Adrenal gland (tissue), 12 donors: Measurements from ENCODE around the gene PLD5. TPM values are rescaled to one million over a fixed set of nuclear protein-coding genes. Genes with fewer than 3 reads are reported as not detected.
A peak's percentile ranks its signal among the peaks of the same experiment; 100 is the strongest.

Source experiments
- DNase-seq, 7 donors: peaks; one replicate each; pipeline ENCODE4 v3.0.0-alpha.2; 2019 to 2020
- H3K27ac ChIP-seq, 5 donors: fragments of 200-600 bp; sonication (generic) in 4 of 5; 1 replicate in 3 of 5; 2 replicates in 2 of 5; pipeline versions ENCODE4 v1.5.1 to v1.8.0; 2016 to 2020; ENCODE audit warnings: mild to moderate bottlenecking in 1 of 5
- H3K27me3 ChIP-seq: fragments of 200-600 bp; 2 replicates; pipeline ENCODE4 v1.8.0; 2021
- H3K36me3 ChIP-seq, 2 donors: fragments of 200-600 bp; replicated peaks in 1 of 2; 1 replicate in 1 of 2; 2 replicates in 1 of 2; pipeline versions ENCODE4 v1.5.1 to v1.8.0; 2018 to 2022
- H3K4me1 ChIP-seq, 2 donors: fragments of 200-600 bp; replicated peaks in 1 of 2; 1 replicate in 1 of 2; 2 replicates in 1 of 2; pipeline versions ENCODE4 v1.5.1 to v1.8.0; 2018 to 2021
- H3K4me3 ChIP-seq, 4 donors: fragments of 200-600 bp; sonication (generic) in 3 of 4; one replicate each; pipeline ENCODE4 v1.5.1; 2016 to 2018
- H3K9me3 ChIP-seq, 3 donors: fragments of 200-600 bp; sonication (generic) in 1 of 3; replicated peaks in 1 of 3; 1 replicate in 2 of 3; 2 replicates in 1 of 3; pipeline versions ENCODE4 v1.5.1 to v1.8.0; 2016 to 2021
- POLR2A ChIP-seq, 2 donors: fragments of 450-650 bp; IDR thresholded peaks; one replicate each; pipeline ENCODE4 v1.6.1; 2017; ENCODE audit warnings: antibody characterized with exemption in 2 of 2, mild to moderate bottlenecking in 2 of 2, moderate library complexity in 1 of 2
- WGBS, 4 donors: extraction: QIAGEN DNeasy Blood & Tissue Kit in 2 of 4; methylation state at CpG; one replicate each; pipeline versions ENCODE4 v1.1.5 to v1.1.7; 2013 to 2017; 5-methylcytosine and 5-hydroxymethylcytosine counted together
- intact Hi-C, 2 donors: fragments of 100-400 bp; cut with DNase I; formaldehyde crosslinking; loops; one replicate each; pipeline versions ENCODE4 v1.14.1 to v1.15.0; 2022 to 2023
- polyA plus RNA-seq, 3 donors: library from polyadenylated mRNA; stranded (reverse); fragments of 200-250 nt in 2 of 3; fragments of 350-450 nt in 1 of 3; fragmentation: Illumina TruSeq in 1 of 3; extraction: RNeasy Lipid Tissue Mini Kit (QIAGEN cat#74804) in 1 of 3; gene quantifications; one replicate each; pipeline ENCODE4 v1.2.3, GENCODE V29; 2013 to 2014
- total RNA-seq, 9 donors: library from RNA; depleted of rRNA in 4 of 9; stranded (reverse); fragments of >200 nt in 4 of 9; fragments of 120-200 nt in 1 of 9; fragmentation: NEBNext Ultra II Directional in 1 of 9; extraction: Animal tissue kit (Norgen Biotek cat#: 25700) in 1 of 9; gene quantifications; one replicate each; pipeline versions ENCODE4 v1.1.0 to v1.2.4, GENCODE V29; 2013 to 2023
- TF ChIP-seq, protein P1 (sequence below), 6 experiments: fragments of 450-650 bp in 4 of 6; fragments of 200-600 bp in 2 of 6; sonication (generic) in 1 of 6; IDR thresholded peaks; 1 replicate in 5 of 6; 2 replicates in 1 of 6; pipeline versions ENCODE4 v1.5.1 to v1.8.0; 2016 to 2021; ENCODE audit warnings: antibody characterized with exemption in 6 of 6, mild to moderate bottlenecking in 2 of 6, moderate library complexity in 1 of 6
- donor health status: healthy with polysubstance abuse.
- donor health status: Bipolar disorder and iron deficiency.
- donor health status: DM: yes; HTN: yes; CAD: no.
- donor health status: DM: no; HTN: no; CAD: no.
- donor health status: DM: no; HTN: no; CAD: no.
- donor health status: DM: yes; HTN: yes; CAD: no.

PLD5 gene
- total and polyA plus RNA-seq, 12 donors = 0.24 to 9.6 (median 2.5) TPM

DNA sequence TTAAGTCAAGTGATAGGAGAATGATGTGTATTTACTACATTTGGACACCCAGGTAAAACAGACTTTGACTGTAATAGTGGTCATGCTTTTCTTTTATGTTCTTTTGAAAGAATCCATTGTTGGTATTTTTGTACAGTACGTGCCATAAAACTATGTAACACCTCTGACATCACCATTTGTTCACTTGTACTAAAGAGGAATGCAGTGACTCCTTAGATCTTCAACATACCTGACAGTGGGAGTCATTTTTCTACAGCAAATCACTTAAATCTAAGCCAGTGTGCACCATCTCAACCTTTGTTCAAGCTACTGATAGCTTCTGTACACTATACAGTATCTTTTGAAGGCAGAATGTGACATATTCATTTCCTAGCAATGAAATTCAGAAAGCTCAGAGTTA lies 6.3 kb upstream of the PLD5 start:
- 63 to 87% (median 82%) methylated on average over 1 of the region's 1 CpG for WGBS, 4 donors
- no peak for TF ChIP-seq POLR2A (IDR thresholded peaks at IDR 0.05)
- TF ChIP-seq, protein P1, sequence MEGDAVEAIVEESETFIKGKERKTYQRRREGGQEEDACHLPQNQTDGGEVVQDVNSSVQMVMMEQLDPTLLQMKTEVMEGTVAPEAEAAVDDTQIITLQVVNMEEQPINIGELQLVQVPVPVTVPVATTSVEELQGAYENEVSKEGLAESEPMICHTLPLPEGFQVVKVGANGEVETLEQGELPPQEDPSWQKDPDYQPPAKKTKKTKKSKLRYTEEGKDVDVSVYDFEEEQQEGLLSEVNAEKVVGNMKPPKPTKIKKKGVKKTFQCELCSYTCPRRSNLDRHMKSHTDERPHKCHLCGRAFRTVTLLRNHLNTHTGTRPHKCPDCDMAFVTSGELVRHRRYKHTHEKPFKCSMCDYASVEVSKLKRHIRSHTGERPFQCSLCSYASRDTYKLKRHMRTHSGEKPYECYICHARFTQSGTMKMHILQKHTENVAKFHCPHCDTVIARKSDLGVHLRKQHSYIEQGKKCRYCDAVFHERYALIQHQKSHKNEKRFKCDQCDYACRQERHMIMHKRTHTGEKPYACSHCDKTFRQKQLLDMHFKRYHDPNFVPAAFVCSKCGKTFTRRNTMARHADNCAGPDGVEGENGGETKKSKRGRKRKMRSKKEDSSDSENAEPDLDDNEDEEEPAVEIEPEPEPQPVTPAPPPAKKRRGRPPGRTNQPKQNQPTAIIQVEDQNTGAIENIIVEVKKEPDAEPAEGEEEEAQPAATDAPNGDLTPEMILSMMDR (IDR thresholded peaks at IDR 0.05) = no peak
- no peaks in the 10 kb centered on the region for H3K9me3 ChIP-seq
- H3K27me3 ChIP-seq = peaks cover 16% of the 10 kb centered on the region
- intact Hi-C loops = no loop called here
- no peak for DNase-seq
- H3K4me3 ChIP-seq = no peak overlapping the region
- no peak overlapping the region for H3K27ac ChIP-seq
- H3K36me3 ChIP-seq = no peaks in the 10 kb centered on the region
- H3K4me1 ChIP-seq = no peaks in the 10 kb centered on the region

DNA sequence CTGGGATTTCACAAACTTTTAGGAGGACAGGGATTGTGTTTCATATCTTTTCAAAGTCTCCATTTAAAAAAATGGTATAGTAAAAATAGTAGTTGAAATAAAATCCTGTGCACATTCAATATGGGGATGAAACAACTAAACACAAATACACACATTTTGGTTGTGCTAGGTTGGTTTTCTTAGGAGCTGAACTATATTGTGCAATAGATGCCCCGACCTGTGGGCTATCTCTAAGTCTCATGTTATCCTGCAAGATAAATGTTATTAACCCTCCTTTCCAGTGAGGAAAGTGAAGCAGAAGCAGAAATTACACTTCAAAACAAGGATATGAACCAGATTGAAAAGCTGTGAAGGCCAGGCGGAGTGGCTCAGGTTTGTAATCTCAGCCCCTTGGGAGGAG lies 1.3 kb upstream of the PLD5 start:
- peaks cover 37% of the 10 kb centered on the region for H3K27me3 ChIP-seq
- 63 to 80% (median 78%) methylated on average over 2 of the region's 2 CpGs for WGBS, 4 donors
- intact Hi-C loops = no loop called here

DNA sequence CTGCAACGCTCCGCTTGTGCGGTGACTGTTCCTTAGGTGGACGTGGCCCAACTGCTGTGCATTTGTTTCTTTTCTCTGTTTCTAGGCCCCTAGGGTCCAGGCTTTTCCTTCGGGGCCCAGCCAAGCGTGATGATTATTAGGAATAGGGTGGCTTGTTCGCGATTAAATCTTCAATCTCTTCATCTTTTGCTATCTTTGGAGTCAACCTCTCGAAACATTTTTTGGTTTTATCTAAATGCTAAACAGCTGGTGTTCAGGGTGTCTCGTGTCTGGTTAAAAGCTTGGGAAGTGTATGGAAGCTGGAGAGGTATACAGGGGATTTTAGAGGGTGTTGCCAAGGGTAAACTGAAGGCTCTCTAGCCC lies 844 bp upstream of the PLD5 start:
- Histone ChIP-seq H3K27ac (no peak overlapping the region), H3K36me3 (no peaks in the 10 kb centered on the region), H3K4me1 (peaks cover 0 to 12% of the 10 kb centered on the region in 2 donors), H3K27me3 (peaks cover 37% of the 10 kb centered on the region), H3K9me3 (no peaks in the 10 kb centered on the region), H3K4me3 (peak overlapping the region in 1 of 4 donors; percentile 50)
- WGBS, 4 donors = 9 to 14% (median 11%) methylated on average over 9 to 10 of the region's 10 CpGs
- intact Hi-C loops = no loop called here
- no peak for DNase-seq
- TF ChIP-seq POLR2A (IDR thresholded peaks at IDR 0.05) = no peak
- TF ChIP-seq, protein P1 (IDR thresholded peaks at IDR 0.05) = no peak

More for the DNA sequence above, 1.3 kb upstream of the PLD5 start:
- Histone ChIP-seq H3K4me3 (no peak overlapping the region), H3K27ac (no peak overlapping the region), H3K36me3 (no peaks in the 10 kb centered on the region), H3K9me3 (no peaks in the 10 kb centered on the region), H3K4me1 (peaks cover 0 to 12% of the 10 kb centered on the region in 2 donors)
- DNase-seq = no peak
- no peak for TF ChIP-seq POLR2A (IDR thresholded peaks at IDR 0.05)
- TF ChIP-seq, protein P1 (IDR thresholded peaks at IDR 0.05) = no peak

DNA sequence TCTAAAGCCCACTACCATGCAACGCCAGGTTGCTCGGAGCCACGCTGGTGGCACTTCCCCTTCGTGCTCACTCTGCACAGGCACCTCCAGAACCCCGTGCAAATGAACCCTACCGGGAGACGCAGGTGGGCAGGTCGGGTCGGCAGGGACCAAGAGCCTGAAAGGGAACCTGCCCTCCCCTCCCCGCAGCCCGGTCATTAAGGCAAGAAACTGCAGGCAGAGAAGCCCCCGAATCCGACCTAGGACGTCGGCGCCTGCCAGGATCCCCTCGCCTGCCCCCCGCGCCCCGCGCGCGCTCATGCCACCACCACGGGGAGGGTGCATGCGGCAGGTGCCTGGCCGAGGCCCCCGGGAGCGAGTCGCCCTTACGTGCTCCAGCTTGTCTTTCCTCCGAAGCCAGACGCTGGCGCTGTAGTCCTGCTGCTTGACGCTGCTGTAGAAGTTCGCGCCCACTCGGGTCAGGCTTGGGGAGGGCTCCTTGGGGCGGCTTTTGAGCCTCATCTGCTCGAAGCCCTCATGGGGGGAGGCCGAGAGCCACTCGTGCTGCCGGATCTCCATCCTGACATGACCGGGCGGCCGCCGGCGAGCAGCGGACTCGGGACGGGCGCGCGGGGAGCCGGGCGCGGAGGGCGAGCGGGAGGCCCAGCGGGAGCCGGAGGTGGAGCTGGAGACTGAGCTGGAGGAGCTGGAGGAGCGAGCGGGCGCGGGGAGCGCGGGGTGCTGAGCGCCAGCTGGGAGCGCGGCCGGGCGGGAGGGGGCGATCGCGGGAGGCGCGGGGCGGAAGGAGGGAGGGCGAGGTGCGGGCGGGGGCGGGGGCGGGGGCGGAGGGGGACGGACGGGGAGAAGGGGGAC lies 552 bp downstream of the PLD5 start:
- intact Hi-C loops = no loop called here
- no peak for TF ChIP-seq POLR2A (IDR thresholded peaks at IDR 0.05)
- TF ChIP-seq, protein P1 (IDR thresholded peaks at IDR 0.05) = no peak
- DNase-seq = peak in 6 of 7 donors; percentile 25 to 61 (median 31)
- H3K36me3 ChIP-seq = no peaks in the 10 kb centered on the region
- WGBS, 4 donors = 0 to 1% (median 1%) methylated on average over 11 to 82 of the region's 85 CpGs
- peaks cover 0 to 12% of the 10 kb centered on the region in 2 donors for H3K4me1 ChIP-seq
- H3K9me3 ChIP-seq = no peaks in the 10 kb centered on the region
- H3K27ac ChIP-seq = peak overlapping the region in 1 of 5 donors; percentile 45
- peak overlapping the region in 2 of 4 donors; percentile 19 to 50 for H3K4me3 ChIP-seq
- peaks cover 37% of the 10 kb centered on the region for H3K27me3 ChIP-seq
